ENCODE data around the gene ZC3H14. TPM values are rescaled to one million over a fixed set of nuclear protein-coding genes. Genes with fewer than 3 reads are reported as not detected.

The ZC3H14 gene, protein sequence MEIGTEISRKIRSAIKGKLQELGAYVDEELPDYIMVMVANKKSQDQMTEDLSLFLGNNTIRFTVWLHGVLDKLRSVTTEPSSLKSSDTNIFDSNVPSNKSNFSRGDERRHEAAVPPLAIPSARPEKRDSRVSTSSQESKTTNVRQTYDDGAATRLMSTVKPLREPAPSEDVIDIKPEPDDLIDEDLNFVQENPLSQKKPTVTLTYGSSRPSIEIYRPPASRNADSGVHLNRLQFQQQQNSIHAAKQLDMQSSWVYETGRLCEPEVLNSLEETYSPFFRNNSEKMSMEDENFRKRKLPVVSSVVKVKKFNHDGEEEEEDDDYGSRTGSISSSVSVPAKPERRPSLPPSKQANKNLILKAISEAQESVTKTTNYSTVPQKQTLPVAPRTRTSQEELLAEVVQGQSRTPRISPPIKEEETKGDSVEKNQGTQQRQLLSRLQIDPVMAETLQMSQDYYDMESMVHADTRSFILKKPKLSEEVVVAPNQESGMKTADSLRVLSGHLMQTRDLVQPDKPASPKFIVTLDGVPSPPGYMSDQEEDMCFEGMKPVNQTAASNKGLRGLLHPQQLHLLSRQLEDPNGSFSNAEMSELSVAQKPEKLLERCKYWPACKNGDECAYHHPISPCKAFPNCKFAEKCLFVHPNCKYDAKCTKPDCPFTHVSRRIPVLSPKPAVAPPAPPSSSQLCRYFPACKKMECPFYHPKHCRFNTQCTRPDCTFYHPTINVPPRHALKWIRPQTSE
- 100 to 1,000 TPM in 2 of 4 donors, 10 to 100 TPM in 2; 88.5 to 112 (median 104) TPM for total RNA-seq

GRCh38 chr14:88562831-88563686 lies at the start of gene ZC3H14:
ZC3H14 (plus strand) TSS chr14:88563037; CDS start chr14:88563134, 97 bp downstream.
- Histone ChIP-seq H3K27me3 (no peaks in the 10 kb centered on the region), H3K4me3 (replicated peaks in 1 of 3) (peak within 1 kb of the TSS; percentile 83 to 96 (median 96)), H3K4me1 (peaks cover 11 to 12% of the 10 kb centered on the region in 2 donors), H3K27ac (peak within 1 kb of the TSS; percentile 95 to 98 (median 97)), H3K36me3 (peaks cover 4 to 6% of the 10 kb centered on the region in 2 donors), H3K9me3 (no peaks in the 10 kb centered on the region)
- WGBS, 2 donors, result 0 to 1% methylated on average over 21 to 26 of the region's 99 CpGs
- intact Hi-C loops (cut with DNase I), result loop anchor here (5.0 kb wide), 1 partner anchor 71 kb away; no protein-coding TSS in a partner anchor
- peak; percentile 81 to 85 for DNase-seq
- peak in 1 of 2 donors; percentile 86 for TF ChIP-seq POLR2A (IDR thresholded peaks at IDR 0.05)
- TF ChIP-seq CTCF (IDR thresholded peaks at IDR 0.05), result no peak

DNA sequence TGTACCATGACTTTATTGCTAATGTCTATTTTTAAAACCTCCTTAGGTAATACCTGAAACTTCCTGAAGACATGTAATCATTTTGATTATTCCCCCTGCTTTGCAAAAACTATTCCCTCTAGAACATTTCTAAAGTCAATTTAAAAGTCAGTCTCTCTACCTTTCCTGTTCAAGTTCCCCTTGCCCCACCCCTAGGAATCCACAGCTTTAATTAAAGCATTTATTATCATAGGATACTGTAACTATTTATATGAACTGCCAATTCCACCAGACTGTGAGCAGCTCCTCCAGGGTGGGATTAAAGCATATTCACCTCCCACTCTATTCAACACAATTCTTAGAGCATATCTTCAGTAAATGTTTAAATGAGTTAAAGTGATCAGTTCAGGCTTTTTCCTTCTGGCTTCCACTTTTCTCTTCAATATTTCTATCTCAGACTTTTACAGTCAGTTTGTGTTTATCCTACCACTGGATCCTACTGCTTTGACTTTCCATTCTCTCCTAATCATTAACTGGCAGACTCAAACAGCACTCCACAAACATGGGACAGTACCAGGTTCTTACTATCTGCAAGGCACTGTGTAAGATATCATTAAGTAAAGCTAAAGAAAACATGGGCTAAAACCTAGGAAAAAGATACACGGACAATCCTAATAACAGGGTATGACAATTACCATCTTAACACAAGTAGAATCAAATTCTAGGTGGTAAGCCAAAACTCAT lies 47.2 kb upstream of the ZC3H14 start:
- 78 to 87% methylated on average over 1 of the region's 1 CpG for WGBS, 2 donors
- DNase-seq, result no peak
- TF ChIP-seq CTCF (IDR thresholded peaks at IDR 0.05) (no peak), POLR2A (IDR thresholded peaks at IDR 0.05) (no peak)
- Histone ChIP-seq H3K9me3 (no peaks in the 10 kb centered on the region), H3K36me3 (no peaks in the 10 kb centered on the region), H3K4me3 (replicated peaks in 1 of 3) (no peak overlapping the region), H3K27me3 (no peaks in the 10 kb centered on the region), H3K4me1 (peaks cover 10 to 16% of the 10 kb centered on the region in 2 donors), H3K27ac (peak overlapping the region in 2 of 3 donors; percentile 50 to 68)
- intact Hi-C loops (cut with DNase I), result no loop called here

GRCh38 chr14:88516861-88517357 lies 45.9 kb upstream of the ZC3H14 start:
- DNase-seq, result no peak
- H3K4me3 ChIP-seq (replicated peaks in 1 of 3), result no peak overlapping the region
- peaks cover 10 to 19% of the 10 kb centered on the region in 2 donors for H3K4me1 ChIP-seq
- no peaks in the 10 kb centered on the region for H3K9me3 ChIP-seq
- 29 to 43% methylated on average over 7 of the region's 7 CpGs for WGBS, 2 donors
- H3K27me3 ChIP-seq, result no peaks in the 10 kb centered on the region
- TF ChIP-seq POLR2A (IDR thresholded peaks at IDR 0.05) (no peak), CTCF (IDR thresholded peaks at IDR 0.05) (no peak)
- intact Hi-C loops (cut with DNase I), result no loop called here
- no peaks in the 10 kb centered on the region for H3K36me3 ChIP-seq
- peak overlapping the region; percentile 31 to 68 (median 50) for H3K27ac ChIP-seq

DNA sequence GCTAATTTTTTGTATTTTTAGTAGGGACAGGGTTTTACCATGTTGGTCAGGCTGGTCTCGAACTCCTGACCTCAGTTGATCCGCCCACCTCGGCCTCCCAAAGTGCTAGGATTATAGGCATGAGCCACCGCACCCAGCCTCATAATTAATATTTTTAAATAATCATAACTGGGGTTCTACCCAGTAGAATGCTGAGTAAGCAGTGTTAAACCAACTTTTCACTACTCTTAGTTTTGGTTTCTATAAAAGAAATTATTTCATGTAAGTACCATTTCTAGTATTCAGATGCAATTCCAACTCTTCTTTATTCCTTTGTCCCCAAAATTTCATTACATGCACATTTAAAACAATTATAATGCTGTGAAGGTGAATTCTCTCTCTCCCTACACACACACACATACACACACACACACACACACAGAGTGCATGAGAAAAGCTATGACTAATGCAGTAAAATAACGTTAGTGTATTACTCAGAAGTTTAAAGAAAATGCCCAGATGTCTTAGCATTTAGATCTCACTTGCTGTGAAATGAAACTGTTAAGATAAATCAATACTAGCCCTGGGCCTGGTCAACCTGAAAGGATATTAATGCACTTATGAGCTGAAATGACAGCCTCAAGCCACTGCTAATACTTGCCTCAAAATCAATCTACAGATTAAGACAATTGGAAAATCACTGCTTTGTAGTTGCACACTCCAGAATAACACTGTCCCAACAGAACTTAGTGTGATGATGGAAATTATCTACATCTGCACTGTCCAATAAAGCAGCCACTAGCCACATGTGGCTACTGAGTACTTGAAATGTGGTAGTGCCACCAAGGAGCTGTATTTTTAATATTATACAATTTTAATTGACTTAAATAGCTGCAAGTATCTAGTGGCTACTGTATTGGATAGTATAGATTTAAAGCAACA lies 44.0 kb upstream of the ZC3H14 start:
- peaks cover 10 to 25% of the 10 kb centered on the region in 2 donors for H3K4me1 ChIP-seq
- WGBS, 2 donors, result 84 to 86% methylated on average over 5 of the region's 5 CpGs
- no peaks in the 10 kb centered on the region for H3K36me3 ChIP-seq
- intact Hi-C loops (cut with DNase I), result no loop called here
- no peak for DNase-seq
- H3K9me3 ChIP-seq, result no peaks in the 10 kb centered on the region
- no peak for TF ChIP-seq CTCF (IDR thresholded peaks at IDR 0.05)
- no peak for TF ChIP-seq POLR2A (IDR thresholded peaks at IDR 0.05)
- H3K27ac ChIP-seq, result no peak overlapping the region
- H3K4me3 ChIP-seq (replicated peaks in 1 of 3), result no peak overlapping the region
- no peaks in the 10 kb centered on the region for H3K27me3 ChIP-seq
